ACC112 (cell line): Measurements from ENCODE around the gene EXD3.

ENCODE experiments used
- H2AFZ ChIP-seq: fragments of 200-600 bp; sonication (generic); one replicate; pipeline ENCODE4 v1.6.0; 2017; ENCODE audit warnings: antibody characterized with exemption, low read length; ENCODE audit not compliant: unreplicated experiment
- H3K27ac ChIP-seq: fragments of 200-600 bp; sonication (generic); 2 replicates; pipeline ENCODE4 v1.5.1; 2014; ENCODE audit warnings: low read depth, mild to moderate bottlenecking, antibody characterized with exemption, low read length, moderate library complexity
- H3K27me3 ChIP-seq: fragments of 200-600 bp; sonication (generic); 2 replicates; pipeline ENCODE4 v1.6.1; 2014; ENCODE audit warnings: mild to moderate bottlenecking, antibody characterized with exemption, low read length, moderate library complexity, mixed read lengths; ENCODE audit not compliant: insufficient read depth
- H3K36me3 ChIP-seq: fragments of 200-600 bp; sonication (generic); 2 replicates; pipeline ENCODE4 v1.6.1; 2016; ENCODE audit warnings: mild to moderate bottlenecking, antibody characterized with exemption, low read length, moderate library complexity, mixed read lengths; ENCODE audit not compliant: insufficient read depth
- H3K4me1 ChIP-seq: fragments of 200-600 bp; sonication (generic); one replicate; pipeline ENCODE4 v1.6.1; 2016; ENCODE audit warnings: low read length, mixed read lengths; ENCODE audit not compliant: insufficient read depth, unreplicated experiment, control insufficient read depth
- H3K4me3 ChIP-seq: fragments of 200-600 bp; sonication (generic); 2 replicates; pipeline ENCODE4 v1.5.1; 2014; ENCODE audit warnings: mild to moderate bottlenecking, low read depth, low read length
- H3K79me2 ChIP-seq: fragments of 200-600 bp; sonication (generic); one replicate; pipeline ENCODE4 v1.6.0; 2016; ENCODE audit warnings: low read length; ENCODE audit not compliant: control insufficient read depth, unreplicated experiment, insufficient read depth

Gene EXD3

GRCh38 chr9:137406085-137406760 lies 16.7 kb downstream of the EXD3 start:
- Histone ChIP-seq H3K79me2 (no peaks in the 10 kb centered on the region), H2AFZ (no peak overlapping the region), H3K36me3 (no peaks in the 10 kb centered on the region), H3K27ac (no peak overlapping the region), H3K27me3 (no peaks in the 10 kb centered on the region), H3K4me1 (peaks cover 18% of the 10 kb centered on the region), H3K4me3 (peak overlapping the region; percentile 64; the same call in 1 of the 2 replicates)

DNA sequence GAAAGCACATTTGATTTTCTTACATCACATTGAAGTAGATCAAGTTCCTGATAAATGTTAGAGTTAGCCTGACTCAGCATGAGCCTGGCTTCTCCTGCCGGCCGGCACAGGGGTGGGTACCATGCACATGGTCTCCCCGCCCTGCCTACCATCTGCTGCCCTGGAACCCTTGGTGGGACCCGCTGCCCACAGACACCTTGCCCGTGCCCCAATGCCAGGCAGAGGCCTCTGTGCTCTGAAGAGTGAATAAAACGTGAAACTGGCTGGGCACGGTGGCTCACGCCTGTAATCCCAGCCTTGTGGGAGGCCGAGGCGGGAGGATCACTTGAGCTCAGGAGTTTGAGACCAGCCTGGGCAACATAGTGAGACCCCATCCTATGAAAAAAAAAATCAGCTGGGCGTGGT lies 17.3 kb downstream of the EXD3 start:
- Histone ChIP-seq H3K27ac (no peak overlapping the region), H3K27me3 (no peaks in the 10 kb centered on the region), H3K79me2 (no peaks in the 10 kb centered on the region), H3K4me3 (no peak overlapping the region), H2AFZ (no peak overlapping the region), H3K36me3 (no peaks in the 10 kb centered on the region), H3K4me1 (peaks cover 12% of the 10 kb centered on the region)

DNA sequence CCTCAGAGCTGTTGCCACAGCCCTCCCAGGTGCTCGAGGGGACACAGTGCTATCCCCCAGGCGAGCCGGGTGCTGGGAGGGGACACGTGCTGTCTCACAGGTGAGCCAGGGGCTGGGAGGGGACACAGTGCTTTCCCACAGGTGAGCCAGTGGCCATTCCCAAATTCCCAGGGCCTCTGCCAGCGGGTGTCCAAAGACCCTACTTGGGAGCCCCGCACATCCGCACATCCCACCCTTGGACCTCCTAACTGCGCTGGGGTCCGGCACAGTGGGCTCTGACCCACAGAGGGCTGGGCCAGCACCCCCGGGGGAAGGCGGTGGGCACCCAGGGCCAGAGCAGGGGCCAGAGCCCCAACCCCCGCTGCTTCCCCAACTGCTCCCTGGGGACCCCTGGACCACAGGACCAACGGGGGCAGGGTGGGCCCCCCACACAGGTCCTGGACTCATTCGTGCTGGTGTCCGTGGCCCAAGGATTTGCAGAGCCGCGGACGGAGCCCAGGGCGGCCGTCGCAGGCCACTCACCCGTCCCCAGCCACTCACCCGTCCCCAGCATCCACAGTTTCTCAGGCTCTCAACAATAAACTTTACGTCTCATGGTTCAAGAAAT lies 17.9 kb downstream of the EXD3 start:
- H2AFZ ChIP-seq, result no peak overlapping the region
- H3K27me3 ChIP-seq, result no peaks in the 10 kb centered on the region
- H3K36me3 ChIP-seq, result no peaks in the 10 kb centered on the region
- H3K4me1 ChIP-seq, result peaks cover 9% of the 10 kb centered on the region
- H3K4me3 ChIP-seq, result no peak overlapping the region
- H3K79me2 ChIP-seq, result no peaks in the 10 kb centered on the region
- H3K27ac ChIP-seq, result no peak overlapping the region

DNA sequence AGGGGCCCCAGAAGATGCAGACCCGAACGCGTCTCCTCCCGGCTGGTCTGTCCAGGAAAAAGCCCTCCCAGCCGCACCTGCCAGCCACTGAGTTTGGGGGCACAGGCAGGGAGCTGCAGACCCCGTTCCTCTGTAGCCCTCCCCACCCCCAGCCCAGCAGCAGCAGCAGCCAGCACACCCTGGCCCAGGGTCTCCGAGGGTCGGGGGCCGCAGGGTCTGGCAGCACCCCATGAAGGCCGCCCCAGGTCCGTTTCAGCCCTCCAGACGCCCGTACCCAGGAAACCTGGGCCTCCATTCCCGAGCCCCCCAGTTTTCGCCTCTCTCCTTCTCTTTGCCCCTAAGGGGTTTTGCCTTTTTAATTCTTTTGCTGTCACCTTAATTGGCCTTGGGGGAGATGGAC lies 19.7 kb downstream of the EXD3 start:
- Histone ChIP-seq H3K79me2 (no peaks in the 10 kb centered on the region), H3K27ac (no peak overlapping the region), H3K36me3 (no peaks in the 10 kb centered on the region), H2AFZ (no peak overlapping the region), H3K4me3 (no peak overlapping the region), H3K4me1 (peaks cover 9% of the 10 kb centered on the region), H3K27me3 (no peaks in the 10 kb centered on the region)

DNA sequence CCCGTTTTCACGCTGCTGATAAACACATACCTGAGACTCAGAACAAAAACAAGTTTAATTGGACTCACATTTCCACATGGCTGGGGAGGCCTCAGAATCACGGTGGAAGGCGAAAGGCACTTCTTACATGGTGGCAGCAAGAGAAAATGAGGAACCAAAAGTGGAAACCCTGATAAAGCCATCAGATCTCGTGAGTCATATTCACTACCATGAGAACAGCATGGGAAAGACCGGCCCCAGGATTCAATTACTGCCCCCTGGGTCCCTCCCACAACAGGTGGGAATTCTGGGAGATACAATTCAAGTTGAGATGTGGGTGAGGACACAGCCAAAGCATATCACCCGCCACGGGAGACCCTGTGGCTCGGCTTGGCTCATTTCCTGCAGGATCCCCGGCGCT lies 20.2 kb downstream of the EXD3 start:
- no peaks in the 10 kb centered on the region for H3K27me3 ChIP-seq
- peaks cover 9% of the 10 kb centered on the region for H3K4me1 ChIP-seq
- H3K27ac ChIP-seq, result no peak overlapping the region
- no peak overlapping the region for H3K4me3 ChIP-seq
- no peaks in the 10 kb centered on the region for H3K36me3 ChIP-seq
- no peak overlapping the region for H2AFZ ChIP-seq
- no peaks in the 10 kb centered on the region for H3K79me2 ChIP-seq

DNA sequence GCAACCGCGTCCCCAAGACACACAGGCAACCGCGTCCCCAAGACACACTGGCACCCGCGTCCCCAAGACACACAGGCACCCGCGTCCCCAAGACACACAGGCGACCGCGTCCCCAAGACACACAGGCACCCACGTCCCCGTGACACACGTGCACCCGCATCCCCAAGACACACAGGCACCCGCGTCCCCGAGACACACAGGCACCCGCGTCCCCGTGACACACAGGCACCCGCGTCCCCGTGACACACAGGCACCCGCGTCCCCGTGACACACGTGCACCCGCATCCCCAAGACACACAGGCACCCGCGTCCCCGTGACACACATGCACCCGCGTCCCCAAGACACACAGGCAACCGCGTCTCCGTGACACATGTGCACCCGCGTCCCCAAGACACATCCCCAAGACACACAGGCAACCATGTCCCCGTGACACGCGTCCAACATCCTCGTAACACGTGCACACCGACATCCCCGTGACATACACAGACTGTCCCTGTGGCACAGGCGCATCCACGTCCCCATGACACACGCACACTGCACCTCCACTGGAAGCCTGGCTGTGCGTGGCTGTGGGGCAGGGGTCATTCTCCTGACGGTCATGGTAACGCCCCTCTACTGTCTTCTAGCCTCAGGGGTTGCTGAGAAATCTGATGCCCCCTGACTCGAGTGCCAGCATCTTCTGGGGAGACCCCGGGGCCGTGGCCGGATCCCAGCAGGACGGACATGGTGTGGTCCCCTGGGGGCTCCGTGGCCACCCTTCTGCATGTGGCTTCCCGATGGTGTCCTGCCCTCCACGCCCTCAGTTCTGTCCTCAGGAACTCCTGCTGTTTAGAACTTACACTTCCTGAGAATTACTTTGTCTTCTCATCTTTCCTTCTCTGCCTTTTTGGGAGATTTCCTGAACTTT lies 24.1 kb downstream of the EXD3 start:
- Histone ChIP-seq H3K27me3 (no peaks in the 10 kb centered on the region), H3K27ac (no peak overlapping the region), H3K4me3 (no peak overlapping the region), H3K79me2 (no peaks in the 10 kb centered on the region), H2AFZ (no peak overlapping the region), H3K36me3 (no peaks in the 10 kb centered on the region; the same call in 1 of the 2 replicates), H3K4me1 (no peaks in the 10 kb centered on the region)

- no peaks in the 10 kb centered on the region for H3K27me3 ChIP-seq
- H3K79me2 ChIP-seq, result no peaks in the 10 kb centered on the region
- no peaks in the 10 kb centered on the region for H3K4me1 ChIP-seq
- no peaks in the 10 kb centered on the region; the same call in 1 of the 2 replicates for H3K36me3 ChIP-seq
- H2AFZ ChIP-seq, result no peak overlapping the region
- H3K27ac ChIP-seq, result no peak overlapping the region
- no peak overlapping the region for H3K4me3 ChIP-seq
Measured at GRCh38 chr9:137397675-137398423, 25.1 kb downstream of the EXD3 start.

GRCh38 chr9:137396634-137397367 lies 26.2 kb downstream of the EXD3 start:
- Histone ChIP-seq H3K27me3 (no peaks in the 10 kb centered on the region), H3K4me3 (no peak overlapping the region), H3K4me1 (no peaks in the 10 kb centered on the region), H3K27ac (no peak overlapping the region), H3K79me2 (no peaks in the 10 kb centered on the region), H2AFZ (no peak overlapping the region), H3K36me3 (no peaks in the 10 kb centered on the region; the same call in 1 of the 2 replicates)

DNA sequence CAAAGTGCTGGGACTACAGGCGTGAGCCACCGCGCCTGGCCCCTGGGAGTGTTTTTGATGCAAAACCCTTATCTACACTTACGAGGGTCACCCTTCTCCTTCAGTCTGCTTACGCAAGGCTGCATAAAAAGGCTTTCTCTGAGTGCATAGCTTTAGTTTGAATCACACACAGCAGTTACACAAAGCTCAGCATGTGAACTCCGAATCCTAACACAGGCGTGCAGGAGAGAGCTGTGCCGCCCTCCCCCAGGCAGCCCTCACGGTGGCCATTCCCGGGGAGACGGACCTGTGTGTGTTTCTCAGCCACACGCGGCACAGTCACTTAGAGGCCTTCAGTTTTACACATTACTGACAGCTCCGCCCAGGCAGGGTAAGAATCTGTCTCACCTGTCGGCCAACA lies 26.7 kb downstream of the EXD3 start:
- Histone ChIP-seq H3K27me3 (no peaks in the 10 kb centered on the region), H3K27ac (no peak overlapping the region), H2AFZ (no peak overlapping the region), H3K36me3 (no peaks in the 10 kb centered on the region; the same call in 1 of the 2 replicates), H3K4me3 (no peak overlapping the region), H3K79me2 (no peaks in the 10 kb centered on the region), H3K4me1 (no peaks in the 10 kb centered on the region)

DNA sequence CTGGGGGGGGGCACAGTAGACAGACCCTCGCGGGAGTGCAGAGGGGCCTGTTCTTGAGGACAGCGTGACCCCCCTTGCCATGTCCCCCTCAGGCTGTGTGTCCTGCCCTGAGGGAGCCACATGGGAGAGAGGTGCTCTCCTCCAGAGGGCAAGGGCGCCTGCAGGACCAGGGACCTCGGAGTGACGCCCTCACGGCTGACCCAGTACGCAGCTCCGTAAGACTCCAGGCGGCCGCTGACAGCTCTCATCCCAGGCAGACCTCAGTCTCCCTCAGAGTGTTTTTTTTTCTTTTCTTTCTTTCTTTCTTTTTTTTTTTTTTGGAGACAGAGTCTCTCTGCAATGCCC lies 27.3 kb downstream of the EXD3 start:
- Histone ChIP-seq H3K4me3 (no peak overlapping the region), H3K36me3 (no peaks in the 10 kb centered on the region; the same call in 1 of the 2 replicates), H3K79me2 (no peaks in the 10 kb centered on the region), H3K4me1 (no peaks in the 10 kb centered on the region), H2AFZ (no peak overlapping the region), H3K27me3 (no peaks in the 10 kb centered on the region), H3K27ac (no peak overlapping the region)
